Mammary epithelial cell (primary cell): ENCODE data around the gene TRMT13.

ENCODE experiments used
- EZH2 ChIP-seq: IDR thresholded peaks from 2 replicates; pipeline ENCODE4 v1.6.1; 2012; ENCODE audit warnings: low read length, inconsistent platforms, borderline replicate concordance
- TF ChIP-seq, protein P1 (sequence below), 2 donors: IDR thresholded peaks in 1 of 2; conservative IDR thresholded peaks in 1 of 2; 2 replicates each; pipeline ENCODE4 v1.5.1; 2011 to 2012; ENCODE audit warnings: inconsistent platforms in 2 of 2, low read length in 2 of 2, mild to moderate bottlenecking in 2 of 2, control low read depth in 1 of 2, low read depth in 1 of 2; ENCODE audit not compliant: insufficient read depth in 1 of 2; ENCODE audit errors: extremely low read depth in 1 of 2

- TF ChIP-seq, protein P1, sequence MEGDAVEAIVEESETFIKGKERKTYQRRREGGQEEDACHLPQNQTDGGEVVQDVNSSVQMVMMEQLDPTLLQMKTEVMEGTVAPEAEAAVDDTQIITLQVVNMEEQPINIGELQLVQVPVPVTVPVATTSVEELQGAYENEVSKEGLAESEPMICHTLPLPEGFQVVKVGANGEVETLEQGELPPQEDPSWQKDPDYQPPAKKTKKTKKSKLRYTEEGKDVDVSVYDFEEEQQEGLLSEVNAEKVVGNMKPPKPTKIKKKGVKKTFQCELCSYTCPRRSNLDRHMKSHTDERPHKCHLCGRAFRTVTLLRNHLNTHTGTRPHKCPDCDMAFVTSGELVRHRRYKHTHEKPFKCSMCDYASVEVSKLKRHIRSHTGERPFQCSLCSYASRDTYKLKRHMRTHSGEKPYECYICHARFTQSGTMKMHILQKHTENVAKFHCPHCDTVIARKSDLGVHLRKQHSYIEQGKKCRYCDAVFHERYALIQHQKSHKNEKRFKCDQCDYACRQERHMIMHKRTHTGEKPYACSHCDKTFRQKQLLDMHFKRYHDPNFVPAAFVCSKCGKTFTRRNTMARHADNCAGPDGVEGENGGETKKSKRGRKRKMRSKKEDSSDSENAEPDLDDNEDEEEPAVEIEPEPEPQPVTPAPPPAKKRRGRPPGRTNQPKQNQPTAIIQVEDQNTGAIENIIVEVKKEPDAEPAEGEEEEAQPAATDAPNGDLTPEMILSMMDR (conservative IDR thresholded peaks at IDR 0.05 in 1 of 2, IDR thresholded peaks at IDR 0.05 in 1 of 2; ENCODE audit: extremely low read depth in 1 of 2, insufficient read depth in 1 of 2, low read depth in 1 of 2, low read length in 2 of 2) = no peak
- no peak for TF ChIP-seq EZH2
These were observed 54.9 kb downstream of the TRMT13 start for GRCh38 chr1:100187912-100188311.
